ENCODE measurements around the gene PRSS27.

Gene PRSS27

GRCh38 chr16:2708290-2708639, 11.8 kb downstream of the PRSS27 start:
- TF ChIP-seq CTCF (IDR thresholded peaks at IDR 0.05) = no peak

- no peak for TF ChIP-seq CTCF (IDR thresholded peaks at IDR 0.05)
These were observed 12.4 kb downstream of the PRSS27 start for GRCh38 chr16:2707368-2708289.

GRCh38 chr16:2706611-2707311, 13.3 kb downstream of the PRSS27 start:
- TF ChIP-seq CTCF (IDR thresholded peaks at IDR 0.05) = no peak

GRCh38 chr16:2706085-2706484, 13.9 kb downstream of the PRSS27 start:
- TF ChIP-seq CTCF (IDR thresholded peaks at IDR 0.05) = no peak

GRCh38 chr16:2705351-2705750, 14.7 kb downstream of the PRSS27 start:
- TF ChIP-seq CTCF (IDR thresholded peaks at IDR 0.05) = no peak

GRCh38 chr16:2704983-2705275, 15.1 kb downstream of the PRSS27 start:
- no peak for TF ChIP-seq CTCF (IDR thresholded peaks at IDR 0.05)

GRCh38 chr16:2704166-2704982, 15.7 kb downstream of the PRSS27 start:
- TF ChIP-seq CTCF (IDR thresholded peaks at IDR 0.05) = no peak

Data from LNCAP (cell line).